H1 (cell line): Measurements from ENCODE around the gene PSME1. TPM values are rescaled to one million over a fixed set of nuclear protein-coding genes. Genes with fewer than 3 reads are reported as not detected.

Experiments
- CTCF ChIA-PET: fragments of 300-600 bp; sonication (Branson Sonifier 250); formaldehyde crosslinking; loops from one replicate; lab custom pipeline; 2021; ENCODE audit not compliant: partially characterized antibody; lab: Charles Lee
- POLR2A ChIA-PET: fragments of 300-600 bp; sonication (Branson Sonifier 250); formaldehyde crosslinking; loops from one replicate; lab custom pipeline; 2021; ENCODE audit warnings: inconsistent platforms; ENCODE audit not compliant: partially characterized antibody; lab: Charles Lee
- DNase-seq, 2 experiments: peaks; one replicate each; pipeline versions ENCODE4 v3.0.0 to v3.0.0-alpha.2; 2010 to 2022; ENCODE audit warnings: low spot score in 2 of 2, low read depth in 1 of 2, mixed read lengths in 1 of 2
- FAIRE-seq: peaks from 2 replicates; lab custom pipeline; 2011; peaks lifted over from hg19 to GRCh38; lab: Jason Lieb, UNC
- H2AFZ ChIP-seq: 2 replicates; pipeline ENCODE4 v1.8.1; 2012; ENCODE audit warnings: low read length, inconsistent platforms
- H2AK5ac ChIP-seq: 2 replicates; pipeline ENCODE4 v1.6.1; 2013; ENCODE audit warnings: low read depth, low read length
- H2BK120ac ChIP-seq: replicated peaks from 2 replicates; pipeline ENCODE3; 2013; ENCODE audit warnings: low read depth, low read length, inconsistent platforms
- H2BK12ac ChIP-seq: 2 replicates; pipeline ENCODE4 v1.6.1; 2013; ENCODE audit warnings: low read depth, low read length
- H2BK15ac ChIP-seq: 2 replicates; pipeline ENCODE4 v1.6.1; 2013; ENCODE audit warnings: low read length
- H2BK20ac ChIP-seq: 2 replicates; pipeline ENCODE4 v1.6.1; 2013; ENCODE audit warnings: low read length
- H2BK5ac ChIP-seq: 2 replicates; pipeline ENCODE4 v1.6.1; 2013; ENCODE audit warnings: low read depth, low read length
- H3K14ac ChIP-seq: 2 replicates; pipeline ENCODE4 v1.6.1; 2013; ENCODE audit warnings: inconsistent platforms; ENCODE audit not compliant: insufficient read length
- H3K18ac ChIP-seq: 2 replicates; pipeline ENCODE4 v1.6.1; 2013; ENCODE audit warnings: low read length; ENCODE audit errors: extremely low read depth
- H3K23ac ChIP-seq: 2 replicates; pipeline ENCODE4 v1.6.1; 2013; ENCODE audit warnings: inconsistent platforms; ENCODE audit not compliant: insufficient read length
- H3K23me2 ChIP-seq: 2 replicates; pipeline ENCODE4 v1.6.1; 2013; ENCODE audit warnings: low read depth, low read length
- H3K27ac ChIP-seq: 2 replicates; pipeline ENCODE4 v1.6.1; 2011; ENCODE audit warnings: low read depth, low read length, inconsistent platforms
- H3K27me3 ChIP-seq, 4 experiments: replicated peaks in 1 of 4; 1 replicate in 1 of 4; 2 replicates in 3 of 4; pipeline versions ENCODE4 v1.6.1 to v1.8.1; 2011 to 2013; ENCODE audit warnings: low read length in 3 of 4, mild to moderate bottlenecking in 3 of 4, inconsistent platforms in 2 of 4, mixed read lengths in 2 of 4, moderate library complexity in 1 of 4; ENCODE audit not compliant: control insufficient read depth in 3 of 4, insufficient read depth in 3 of 4; ENCODE audit errors: extremely low read depth in 1 of 4
- H3K36me3 ChIP-seq, 4 experiments: 2 replicates each; pipeline versions ENCODE4 v1.6.1 to v1.8.1; 2011 to 2013; ENCODE audit warnings: mild to moderate bottlenecking in 4 of 4, low read length in 3 of 4, moderate library complexity in 2 of 4, control low read depth in 1 of 4, inconsistent platforms in 1 of 4; ENCODE audit not compliant: insufficient read depth in 4 of 4, control insufficient read depth in 2 of 4
- H3K4ac ChIP-seq: replicated peaks from 2 replicates; pipeline ENCODE3; 2013; ENCODE audit warnings: low read length, low read depth, mixed read lengths, inconsistent platforms; ENCODE audit not compliant: insufficient read length
- H3K4me1 ChIP-seq, 4 experiments: replicated peaks in 1 of 4; 1 replicate in 1 of 4; 2 replicates in 3 of 4; pipeline versions ENCODE4 v1.6.1 to v1.8.1; 2011 to 2013; ENCODE audit warnings: low read length in 3 of 4, inconsistent platforms in 2 of 4, mixed read lengths in 1 of 4; ENCODE audit not compliant: insufficient read depth in 4 of 4, control insufficient read depth in 3 of 4
- H3K4me2 ChIP-seq, 2 experiments: 2 replicates each; pipeline versions ENCODE4 v1.6.1 to v1.8.1; 2011 to 2013; ENCODE audit warnings: low read depth in 2 of 2, low read length in 2 of 2, control low read depth in 1 of 2, inconsistent platforms in 1 of 2, mild to moderate bottlenecking in 1 of 2; ENCODE audit not compliant: insufficient read depth in 1 of 2
- H3K4me3 ChIP-seq, 4 experiments: fragments of 200-600, 300-600 bp in 1 of 4; sonication (generic), shearing (Covaris generic), sonication (Bioruptor Twin) in 1 of 4; 2 replicates each; pipeline versions ENCODE4 v1.5.1 to v1.8.1; 2011 to 2016; ENCODE audit warnings: low read length in 4 of 4, low read depth in 3 of 4, control low read depth in 2 of 4, inconsistent platforms in 2 of 4, mild to moderate bottlenecking in 2 of 4, mixed read lengths in 1 of 4, moderate library complexity in 1 of 4; ENCODE audit not compliant: insufficient read depth in 2 of 4; ENCODE audit errors: extremely low read depth in 1 of 4
- H3K56ac ChIP-seq: replicated peaks from 2 replicates; pipeline ENCODE3; 2013; ENCODE audit warnings: low read depth, mild to moderate bottlenecking, mixed read lengths, low read length, inconsistent platforms; ENCODE audit not compliant: insufficient read length
- H3K79me1 ChIP-seq: 2 replicates; pipeline ENCODE4 v1.6.1; 2013; ENCODE audit warnings: low read depth, low read length, control low read depth
- H3K79me2 ChIP-seq, 2 experiments: 2 replicates each; pipeline versions ENCODE4 v1.6.1 to v1.8.1; 2012 to 2013; ENCODE audit warnings: low read length in 2 of 2, mild to moderate bottlenecking in 2 of 2, inconsistent platforms in 1 of 2; ENCODE audit not compliant: insufficient read depth in 2 of 2, control insufficient read depth in 1 of 2
- H3K9ac ChIP-seq, 4 experiments: replicated peaks in 1 of 4; 1 replicate in 1 of 4; 2 replicates in 3 of 4; pipeline versions ENCODE4 v1.6.1 to v1.8.1; 2011 to 2013; ENCODE audit warnings: low read depth in 3 of 4, low read length in 3 of 4, control low read depth in 2 of 4, mild to moderate bottlenecking in 2 of 4, moderate library complexity in 2 of 4, inconsistent platforms in 1 of 4; ENCODE audit errors: extremely low read depth in 1 of 4
- H3K9me3 ChIP-seq, 2 experiments: 2 replicates each; pipeline versions ENCODE4 v1.6.1 to v1.8.1; 2012 to 2013; ENCODE audit warnings: mild to moderate bottlenecking in 2 of 2, moderate library complexity in 2 of 2, control low read depth in 1 of 2, inconsistent platforms in 1 of 2, low read depth in 1 of 2, low read length in 1 of 2, mixed read lengths in 1 of 2; ENCODE audit not compliant: insufficient read depth in 2 of 2
- H4K20me1 ChIP-seq, 2 experiments: replicated peaks in 1 of 2; 2 replicates each; pipeline versions ENCODE3 to v1.8.1; 2011 to 2013; ENCODE audit warnings: inconsistent platforms in 2 of 2, low read length in 2 of 2, mild to moderate bottlenecking in 1 of 2; ENCODE audit not compliant: insufficient read depth in 2 of 2, control insufficient read depth in 1 of 2
- H4K5ac ChIP-seq: 2 replicates; pipeline ENCODE4 v1.6.1; 2013; ENCODE audit warnings: low read length, low read depth, mixed read lengths, inconsistent platforms; ENCODE audit not compliant: insufficient read length
- H4K8ac ChIP-seq: 2 replicates; pipeline ENCODE4 v1.8.0; 2013; ENCODE audit warnings: mild to moderate bottlenecking, moderate library complexity, low read length, inconsistent platforms; ENCODE audit not compliant: insufficient read depth; ENCODE audit errors: extremely low read depth
- H4K91ac ChIP-seq: replicated peaks from 2 replicates; pipeline ENCODE3; 2013; ENCODE audit warnings: low read length, mixed read lengths, inconsistent platforms; ENCODE audit not compliant: insufficient read length
- ATF2 ChIP-seq: IDR thresholded peaks from 2 replicates; pipeline ENCODE4 v1.6.1; 2012; ENCODE audit warnings: low read length, inconsistent platforms
- BCL11A ChIP-seq, 2 experiments: IDR thresholded peaks; one replicate each; pipeline ENCODE4 v1.6.1; 2011; ENCODE audit warnings: low read depth in 2 of 2, low read length in 2 of 2, mild to moderate bottlenecking in 2 of 2
- HDAC6 ChIP-seq: IDR thresholded peaks from one replicate; pipeline ENCODE4 v1.7.1; 2012; ENCODE audit warnings: low read depth, mild to moderate bottlenecking, inconsistent platforms, low read length, moderate library complexity
- NRF1 ChIP-seq: IDR thresholded peaks from 2 replicates; pipeline ENCODE4 v1.6.1; 2011; ENCODE audit warnings: mild to moderate bottlenecking, low read depth, low read length, improper control_type of control experiment
- SAP30 ChIP-seq: fragments of 300-600 bp; sonication (generic); IDR thresholded peaks from 2 replicates; pipeline ENCODE4 v1.7.1; 2012; ENCODE audit warnings: low read length, moderate library complexity, mild to moderate bottlenecking, inconsistent platforms; ENCODE audit not compliant: insufficient read depth, insufficient replicate concordance
- SIN3A ChIP-seq, 2 experiments: IDR thresholded peaks in 1 of 2; conservative IDR thresholded peaks in 1 of 2; 2 replicates each; pipeline ENCODE4 v1.6.1; 2011 to 2012; ENCODE audit warnings: low read length in 2 of 2, improper control_type of control experiment in 1 of 2, low read depth in 1 of 2, mild to moderate bottlenecking in 1 of 2
- SIRT6 ChIP-seq: IDR thresholded peaks from one replicate; pipeline ENCODE4 v1.7.1; 2012; ENCODE audit warnings: low read length, inconsistent platforms
- SIX5 ChIP-seq: IDR thresholded peaks from 2 replicates; pipeline ENCODE4 v1.6.1; 2011; ENCODE audit warnings: mild to moderate bottlenecking, low read depth, low read length
- SP2 ChIP-seq: IDR thresholded peaks from 2 replicates; pipeline ENCODE4 v1.6.1; 2012; ENCODE audit warnings: mild to moderate bottlenecking, low read length, inconsistent platforms
- ZNF274 ChIP-seq: IDR thresholded peaks from 2 replicates; pipeline ENCODE4 v1.7.0; 2012; ENCODE audit warnings: low read length, borderline replicate concordance; ENCODE audit errors: extremely low read depth
- WGBS, 2 experiments: shearing (Covaris generic) in 1 of 2; methylation state at CpG; one replicate each; pipeline versions ENCODE4 v1.1.6 to v1.1.7; 2013 to 2015; ENCODE audit warnings: low lambda C conversion rate in 2 of 2, mixed read lengths in 2 of 2, inconsistent platforms in 1 of 2, low coverage in 1 of 2, missing lambda C conversion rate in 1 of 2; ENCODE audit not compliant: insufficient replicate concordance in 2 of 2, insufficient coverage in 1 of 2, insufficient read length in 1 of 2; ENCODE audit errors: extremely low coverage in 1 of 2, missing lambda C conversion rate in 1 of 2; 5-methylcytosine and 5-hydroxymethylcytosine counted together
- polyA plus RNA-seq, 7 experiments: library from polyadenylated mRNA; depleted of rRNA in 3 of 7; stranded (reverse) in 5 of 7; unstranded in 2 of 7; fragments of >200 nt in 5 of 7; fragments of 200-250 nt in 2 of 7; gene quantifications; 1 replicate in 5 of 7; 2 replicates in 1 of 7; 4 replicates in 1 of 7; pipeline versions ENCODE4 v1.2.1 to v1.2.3, GENCODE V29; 2011 to 2013; ENCODE audit warnings: missing spikeins in 2 of 7, mixed read lengths in 2 of 7
- total RNA-seq: library from RNA; stranded (reverse); fragmentation: NEBNext Ultra II Directional; extraction: Animal tissue kit (Norgen Biotek cat#: 25700); gene quantifications from 2 replicates; pipeline ENCODE4 v1.2.1, GENCODE V29; 2021

The PSME1 gene
- total and polyA plus RNA-seq, 2 of the 8 experiments (the other 6 are each of a cell fraction or from before 2014, with no cell fraction given) = 74.9 to 85.9 TPM

- H2BK12ac ChIP-seq = no peak overlapping the region
- H3K4me3 ChIP-seq = no peak overlapping the region
- H3K56ac ChIP-seq = no peak overlapping the region
- no peak overlapping the region for H3K4ac ChIP-seq
- H3K27ac ChIP-seq = no peak overlapping the region
- H3K9ac ChIP-seq = no peak overlapping the region
- no peaks in the 10 kb centered on the region for H3K79me2 ChIP-seq
- no peak overlapping the region for H2BK15ac ChIP-seq
- H2BK20ac ChIP-seq = no peak overlapping the region
- peaks cover 0 to 10% (median 2%) of the 10 kb centered on the region in 4 experiments; a peak in 3 of 7 replicates for H3K4me1 ChIP-seq
- no peak overlapping the region for H3K14ac ChIP-seq
- peaks cover 24 to 44% (median 38%) of the 10 kb centered on the region in 4 experiments for H3K36me3 ChIP-seq
- DNase-seq (no peak), FAIRE-seq (no peak)
- no peaks in the 10 kb centered on the region; a peak in 1 of 7 replicates for H3K27me3 ChIP-seq
- no peak overlapping the region for H4K91ac ChIP-seq
- H4K20me1 ChIP-seq = peaks cover 2 to 16% of the 10 kb centered on the region in 2 experiments
- 0 out of 2 replicates have a peak overlapping the region, but pooled peaks have one; percentile 3 for H4K8ac ChIP-seq
- H3K23ac ChIP-seq = no peak overlapping the region
- H3K18ac ChIP-seq = no peak overlapping the region
- H4K5ac ChIP-seq = no peak overlapping the region
- CTCF ChIA-PET = interaction anchor here (0.6 to 3.3 kb wide), 24 partner anchors 9 to 197 kb away, joined by 3 to 26 read pairs (median 6); partner anchors contain the start of genes CIDEB, DCAF11, IPO4 and NRL
- WGBS, 2 experiments = 91% methylated on average over 11 of the region's 11 CpGs; no CpG with 5 or more reads in 1 of the 2 experiments
- POLR2A ChIA-PET = interaction anchor here (0.6 to 7.6 kb wide), 19 partner anchors 10 to 140 kb away, joined by 3 to 93 read pairs (median 11); partner anchors contain the start of genes CHMP4A, DCAF11, DHRS1 and EMC9
- H3K79me1 ChIP-seq = no peaks in the 10 kb centered on the region
- H3K23me2 ChIP-seq = 0 out of 2 replicates have a peak, but pooled peaks cover 2% of the 10 kb centered on the region
- H3K4me2 ChIP-seq = no peak overlapping the region
- H2BK5ac ChIP-seq = no peak overlapping the region
- no peaks in the 10 kb centered on the region for H3K9me3 ChIP-seq
- no peak overlapping the region for H2AFZ ChIP-seq
- no peak overlapping the region for H2BK120ac ChIP-seq
- no peak overlapping the region for H2AK5ac ChIP-seq
- TF ChIP-seq HDAC6 = no peak
- TF ChIP-seq SIRT6 = no peak
- TF ChIP-seq SIN3A (conservative IDR thresholded peaks at IDR 0.05 in 1 of 2, IDR thresholded peaks at IDR 0.05 in 1 of 2; ENCODE audit: low read depth in 1 of 2, low read length in 2 of 2) = no peak
- no peak for TF ChIP-seq ATF2
- TF ChIP-seq BCL11A (IDR thresholded peaks at IDR 0.05; ENCODE audit: low read depth in 2 of 2, low read length in 2 of 2) = no peak
- no peak for TF ChIP-seq SAP30
- no peak for TF ChIP-seq SIX5
- no peak for TF ChIP-seq NRF1
- TF ChIP-seq SP2 = no peak
- no peak for TF ChIP-seq ZNF274
Measured at GRCh38 chr14:24159777-24160498, 23.9 kb downstream of the PSME1 start.
